A673 (cell line): ENCODE data around the gene CLDN14. TPM values are rescaled to one million over a fixed set of nuclear protein-coding genes. Genes with fewer than 3 reads are reported as not detected.
A peak's percentile ranks its signal among the peaks of the same experiment; 100 is the strongest.

Experiments used
- BruUV-seq: library from RNA; stranded (reverse); fragments of 400-500 nt; replicated peaks from 2 replicates; lab custom pipeline; 2021; lab: Mats Ljungman, UMichigan
- CTCF ChIA-PET: fragments of 300-600 bp; sonication (Branson Sonifier 250); formaldehyde crosslinking; loops from one replicate; lab custom pipeline; 2022; ENCODE audit warnings: antibody characterized with exemption; lab: Charles Lee
- POLR2A ChIA-PET: fragments of 300-600 bp; sonication (Branson Sonifier 250); formaldehyde crosslinking; loops from one replicate; lab custom pipeline; 2022; ENCODE audit warnings: antibody characterized with exemption; ENCODE audit not compliant: low non-redundant PET; lab: Charles Lee
- DNase-seq: peaks from one replicate; pipeline ENCODE4 v3.0.0-alpha.2; 2015; ENCODE audit warnings: low spot score
- H3K27ac ChIP-seq: fragments of 200-600 bp; sonication (generic); 2 replicates; pipeline ENCODE4 v1.5.1; 2016; ENCODE audit warnings: mixed run types, low read depth, mild to moderate bottlenecking, mixed read lengths, antibody characterized with exemption, low read length; ENCODE audit not compliant: poor library complexity, severe bottlenecking
- H3K27me3 ChIP-seq: fragments of 200-600 bp; sonication (generic); replicated peaks from 2 replicates; pipeline ENCODE4 v1.6.1; 2017; ENCODE audit warnings: mixed run types, low read depth, mild to moderate bottlenecking, mixed read lengths, antibody characterized with exemption, low read length; ENCODE audit not compliant: insufficient read depth, poor library complexity
- H3K36me3 ChIP-seq: fragments of 200-600 bp; sonication (generic); 2 replicates; pipeline ENCODE4 v1.6.1; 2016; ENCODE audit warnings: mixed run types, mild to moderate bottlenecking, mixed read lengths, antibody characterized with exemption, low read length; ENCODE audit not compliant: insufficient read depth, poor library complexity, severe bottlenecking
- H3K4me1 ChIP-seq: fragments of 200-600 bp; sonication (generic); 2 replicates; pipeline ENCODE4 v1.6.1; 2017; ENCODE audit warnings: mixed run types, mild to moderate bottlenecking, mixed read lengths, antibody characterized with exemption, low read length; ENCODE audit not compliant: insufficient read depth, poor library complexity, severe bottlenecking
- H3K4me3 ChIP-seq: fragments of 200-600 bp; sonication (generic); 2 replicates; pipeline ENCODE4 v1.5.1; 2016; ENCODE audit warnings: low read depth, mixed run types, mild to moderate bottlenecking, mixed read lengths, low read length; ENCODE audit not compliant: poor library complexity, severe bottlenecking
- H3K9me3 ChIP-seq: fragments of 200-600 bp; sonication (generic); 2 replicates; pipeline ENCODE4 v1.6.1; 2016; ENCODE audit warnings: mixed run types, low read depth, mild to moderate bottlenecking, mixed read lengths, antibody characterized with exemption, low read length; ENCODE audit not compliant: poor library complexity, severe bottlenecking
- EZH2 ChIP-seq: fragments of 200-600 bp; sonication (generic); IDR thresholded peaks from 2 replicates; pipeline ENCODE4 v1.6.1; 2017; ENCODE audit warnings: borderline replicate concordance, low read depth, mild to moderate bottlenecking, mixed read lengths, antibody characterized with exemption, low read length; ENCODE audit not compliant: poor library complexity, severe bottlenecking
- intact Hi-C: fragments of 100-400 bp; cut with micrococcal nuclease; formaldehyde crosslinking; loops from one replicate; pipeline ENCODE4 v1.10.0; 2022; ENCODE audit not compliant: unreplicated experiment
- total RNA-seq: library from RNA; stranded (reverse); gene quantifications from 2 replicates; pipeline ENCODE4 v1.2.3, GENCODE V29; 2021
- TF ChIP-seq, protein P1 (sequence below): fragments of 300-800, 200-600 bp; sonication (generic); conservative IDR thresholded peaks from 2 replicates; pipeline ENCODE4 v1.5.1; 2017; ENCODE audit warnings: low read depth, mild to moderate bottlenecking, antibody characterized with exemption, low read length, moderate library complexity, mixed read lengths

Gene CLDN14
- total RNA-seq, 1 experiment from 2014 or later = not detected

GRCh38 chr21:36471254-36471723, 8.6 kb downstream of the CLDN14 start:
- Histone ChIP-seq H3K27me3 (no peaks in the 10 kb centered on the region), H3K4me3 (no peak overlapping the region), H3K9me3 (peaks cover 4% of the 10 kb centered on the region), H3K36me3 (no peaks in the 10 kb centered on the region), H3K27ac (no peak overlapping the region), H3K4me1 (peaks cover 9% of the 10 kb centered on the region)
- BruUV-seq = no TSS peak
- ChIA-PET CTCF (no interaction called here), POLR2A (no interaction called here)
- TF ChIP-seq, protein P1, sequence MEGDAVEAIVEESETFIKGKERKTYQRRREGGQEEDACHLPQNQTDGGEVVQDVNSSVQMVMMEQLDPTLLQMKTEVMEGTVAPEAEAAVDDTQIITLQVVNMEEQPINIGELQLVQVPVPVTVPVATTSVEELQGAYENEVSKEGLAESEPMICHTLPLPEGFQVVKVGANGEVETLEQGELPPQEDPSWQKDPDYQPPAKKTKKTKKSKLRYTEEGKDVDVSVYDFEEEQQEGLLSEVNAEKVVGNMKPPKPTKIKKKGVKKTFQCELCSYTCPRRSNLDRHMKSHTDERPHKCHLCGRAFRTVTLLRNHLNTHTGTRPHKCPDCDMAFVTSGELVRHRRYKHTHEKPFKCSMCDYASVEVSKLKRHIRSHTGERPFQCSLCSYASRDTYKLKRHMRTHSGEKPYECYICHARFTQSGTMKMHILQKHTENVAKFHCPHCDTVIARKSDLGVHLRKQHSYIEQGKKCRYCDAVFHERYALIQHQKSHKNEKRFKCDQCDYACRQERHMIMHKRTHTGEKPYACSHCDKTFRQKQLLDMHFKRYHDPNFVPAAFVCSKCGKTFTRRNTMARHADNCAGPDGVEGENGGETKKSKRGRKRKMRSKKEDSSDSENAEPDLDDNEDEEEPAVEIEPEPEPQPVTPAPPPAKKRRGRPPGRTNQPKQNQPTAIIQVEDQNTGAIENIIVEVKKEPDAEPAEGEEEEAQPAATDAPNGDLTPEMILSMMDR = no peak
- TF ChIP-seq EZH2 = no peak
- DNase-seq = no peak
- intact Hi-C loops = no loop called here

DNA sequence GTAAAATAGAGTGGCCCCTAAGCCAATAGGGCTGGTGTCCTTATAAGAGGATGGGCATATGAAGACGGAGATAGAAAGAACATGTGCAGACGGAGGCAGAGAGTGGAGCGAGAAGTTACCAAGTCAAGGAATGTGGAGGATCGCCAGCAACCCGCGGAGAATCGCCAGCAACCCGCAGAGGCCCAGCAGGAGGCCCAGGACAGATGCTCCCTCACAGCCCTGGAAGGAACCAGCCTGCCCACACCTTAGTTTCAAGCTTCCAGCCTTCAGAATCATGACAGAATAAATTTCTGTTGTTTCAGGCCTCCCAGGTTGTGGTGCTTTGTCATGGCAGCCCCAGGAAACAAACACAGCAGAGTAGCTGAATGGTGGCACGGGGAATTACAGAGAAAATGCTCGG, 9.6 kb downstream of the CLDN14 start:
- H3K4me3 ChIP-seq = no peak overlapping the region
- ChIA-PET CTCF (no interaction called here), POLR2A (no interaction called here)
- intact Hi-C loops = no loop called here
- peaks cover 9% of the 10 kb centered on the region for H3K4me1 ChIP-seq
- peak; percentile 60 for DNase-seq
- TF ChIP-seq, protein P1 = no peak
- TF ChIP-seq EZH2 = no peak
- H3K27me3 ChIP-seq = no peaks in the 10 kb centered on the region
- BruUV-seq = no TSS peak
- peaks cover 4% of the 10 kb centered on the region for H3K9me3 ChIP-seq
- H3K36me3 ChIP-seq = no peaks in the 10 kb centered on the region
- H3K27ac ChIP-seq = no peak overlapping the region

DNA sequence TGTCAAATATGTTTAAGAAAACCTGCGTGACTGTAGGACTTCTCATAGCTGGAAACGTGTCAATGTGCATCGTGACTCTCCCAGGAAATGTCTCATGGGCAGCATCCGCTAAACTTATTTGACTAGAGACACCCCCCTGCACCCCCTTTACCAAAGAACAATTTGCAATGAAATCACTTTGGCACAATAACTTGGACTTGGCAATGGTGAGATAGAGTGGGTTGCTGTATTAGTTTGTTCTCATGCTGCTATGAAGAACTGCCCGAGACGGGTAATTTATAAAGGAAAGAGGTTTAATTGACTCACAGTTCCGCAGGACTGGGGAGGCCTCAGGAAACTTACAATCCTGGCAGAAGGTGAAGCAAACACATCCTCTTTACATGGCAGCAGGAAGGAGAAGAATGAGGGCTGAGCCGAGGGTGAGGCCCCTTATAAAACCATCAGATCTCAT, 13.8 kb downstream of the CLDN14 start:
- H3K36me3 ChIP-seq = no peaks in the 10 kb centered on the region
- no peak overlapping the region for H3K27ac ChIP-seq
- CTCF ChIA-PET = no interaction called here
- POLR2A ChIA-PET = no interaction called here
- no peaks in the 10 kb centered on the region for H3K9me3 ChIP-seq
- intact Hi-C loops = no loop called here
- no TSS peak for BruUV-seq
- no peaks in the 10 kb centered on the region for H3K27me3 ChIP-seq
- TF ChIP-seq EZH2 = no peak
- TF ChIP-seq, protein P1 = no peak
- no peak for DNase-seq
- H3K4me3 ChIP-seq = no peak overlapping the region
- peaks cover 9% of the 10 kb centered on the region for H3K4me1 ChIP-seq
